Astrocyte of the cerebellum (primary cell): ENCODE results near the gene FRS3.

Source experiments
- DNase-seq: peaks from one replicate; pipeline ENCODE4 v3.0.0-alpha.2; 2011; ENCODE audit warnings: low read depth
- H3K4me3 ChIP-seq: 2 replicates; pipeline ENCODE4 v1.5.1; 2011; ENCODE audit warnings: mild to moderate bottlenecking, low read depth, low read length, moderate library complexity
- CTCF ChIP-seq: IDR thresholded peaks from 2 replicates; pipeline ENCODE4 v1.5.1; 2012; ENCODE audit warnings: low read length, low read depth, moderate library complexity, mild to moderate bottlenecking; ENCODE audit errors: missing control alignments
- in situ Hi-C: cut with HindIII; loops from 2 replicates; pipeline ENCODE4 v1.10.0; 2017; ENCODE audit warnings: low sequenced_read_pairs

The FRS3 gene

GRCh38 chr6:41756354-41756753 is 23.3 kb downstream of the FRS3 start:
- no peak for TF ChIP-seq CTCF
- DNase-seq, result no peak
- in situ Hi-C loops, result no loop called here
- no peak overlapping the region for H3K4me3 ChIP-seq

GRCh38 chr6:41755895-41756294 is 23.8 kb downstream of the FRS3 start:
- in situ Hi-C loops, result no loop called here
- DNase-seq, result no peak
- no peak for TF ChIP-seq CTCF
- H3K4me3 ChIP-seq, result no peak overlapping the region

- in situ Hi-C loops, result no loop called here
- DNase-seq, result no peak
- no peak for TF ChIP-seq CTCF
- no peak overlapping the region for H3K4me3 ChIP-seq
Measured at GRCh38 chr6:41750374-41750773, 29.3 kb downstream of the FRS3 start.

- TF ChIP-seq CTCF, result no peak
- no peak overlapping the region for H3K4me3 ChIP-seq
- in situ Hi-C loops, result no loop called here
- no peak for DNase-seq
Measured at GRCh38 chr6:41748542-41748941, 31.2 kb downstream of the FRS3 start.

DNA sequence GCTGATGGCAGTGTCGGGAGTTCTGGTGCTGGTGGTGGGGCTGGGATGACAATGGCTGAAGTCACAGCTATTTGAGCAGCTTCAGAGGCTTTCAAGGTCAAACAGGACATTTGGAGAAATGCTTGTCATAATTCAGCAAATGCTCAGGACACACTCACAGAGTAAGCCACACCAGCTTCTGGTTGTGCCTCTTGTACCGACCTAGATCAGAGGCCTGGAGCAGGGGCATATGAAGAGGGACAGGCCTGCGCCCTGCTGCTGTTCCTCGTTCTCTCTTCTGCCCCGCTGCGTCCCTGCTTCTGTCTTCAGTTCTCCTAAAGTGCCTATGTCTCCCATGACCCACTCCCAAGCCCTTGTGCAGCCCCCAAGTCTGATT is 31.6 kb downstream of the FRS3 start:
- H3K4me3 ChIP-seq, result no peak overlapping the region
- in situ Hi-C loops, result no loop called here
- TF ChIP-seq CTCF, result no peak
- DNase-seq, result no peak

- in situ Hi-C loops, result no loop called here
- H3K4me3 ChIP-seq, result no peak within 1 kb of the TSS
- TF ChIP-seq CTCF, result no peak
- no peak for DNase-seq
Measured at GRCh38 chr6:41747256-41748101, 32.2 kb downstream of the FRS3 start, which contains the start of gene PGC. PGC (minus strand) TSS chr6:41747397; CDS start chr6:41747334, 63 bp downstream.
